Esophagus (tissue), 2 donors: Measurements from ENCODE around the gene ADGRF5. TPM values are rescaled to one million over a fixed set of nuclear protein-coding genes. Genes with fewer than 3 reads are reported as not detected.

Experiments
- H3K27ac ChIP-seq, 2 donors: one replicate each; pipeline ENCODE4 v1.5.1; 2013; ENCODE audit warnings: low read depth in 2 of 2, mild to moderate bottlenecking in 2 of 2, inconsistent platforms in 1 of 2, low read length in 1 of 2, moderate library complexity in 1 of 2
- H3K27me3 ChIP-seq, 2 donors: one replicate each; pipeline ENCODE4 v1.6.1; 2013; ENCODE audit warnings: low read length in 2 of 2, control low read depth in 1 of 2, mild to moderate bottlenecking in 1 of 2; ENCODE audit not compliant: insufficient read depth in 2 of 2, control insufficient read depth in 1 of 2
- H3K36me3 ChIP-seq, 2 donors: one replicate each; pipeline ENCODE4 v1.6.1; 2013; ENCODE audit warnings: low read length in 1 of 2; ENCODE audit not compliant: control insufficient read depth in 2 of 2, insufficient read depth in 2 of 2
- H3K4me1 ChIP-seq, 2 donors: one replicate each; pipeline ENCODE4 v1.6.1; 2013; ENCODE audit warnings: low read length in 1 of 2; ENCODE audit not compliant: control insufficient read depth in 2 of 2, insufficient read depth in 2 of 2
- H3K4me3 ChIP-seq, 2 donors: one replicate each; pipeline ENCODE4 v1.5.1; 2013; ENCODE audit warnings: low read length in 2 of 2, mild to moderate bottlenecking in 2 of 2, low read depth in 1 of 2, moderate library complexity in 1 of 2
- H3K9me3 ChIP-seq, 2 donors: one replicate each; pipeline ENCODE4 v1.6.1; 2013; ENCODE audit warnings: mild to moderate bottlenecking in 2 of 2, low read depth in 1 of 2, low read length in 1 of 2, moderate library complexity in 1 of 2; ENCODE audit not compliant: control insufficient read depth in 2 of 2, insufficient read depth in 1 of 2
- WGBS, 2 donors: extraction: QIAGEN DNeasy Blood & Tissue Kit; methylation state at CpG; one replicate each; pipeline ENCODE4 v1.1.7; 2013; 5-methylcytosine and 5-hydroxymethylcytosine counted together
- polyA plus RNA-seq, 2 donors: library from polyadenylated mRNA; stranded (reverse); fragments of 200-250 nt; gene quantifications; one replicate each; pipeline ENCODE4 v1.2.3, GENCODE V29; 2013
- donor health status: healthy with polysubstance abuse.
- donor health status: Bipolar disorder and iron deficiency.

Gene ADGRF5
- polyA plus RNA-seq: 1 to 10 TPM; 1.7 to 2.2 TPM

GRCh38 chr6:46921731-46922130 lies at the start of gene ADGRF5:
Gene ADGRF5 (minus strand): TSS chr6:46921938. CDS start chr6:46906762, 15,176 bp downstream.
- Histone ChIP-seq H3K4me3 (no peak within 1 kb of the TSS), H3K27me3 (no peaks in the 10 kb centered on the region), H3K9me3 (peaks cover 0 to 2% of the 10 kb centered on the region in 2 donors), H3K36me3 (no peaks in the 10 kb centered on the region), H3K27ac (no peak within 1 kb of the TSS), H3K4me1 (no peaks in the 10 kb centered on the region)
- WGBS, 2 donors: 83 to 84% methylated on average over 13 of the region's 13 CpGs

- no peak overlapping the region for H3K27ac ChIP-seq
- WGBS, 2 donors: 33 to 41% methylated on average over 1 of the region's 1 CpG
- no peaks in the 10 kb centered on the region for H3K4me1 ChIP-seq
- H3K27me3 ChIP-seq: no peaks in the 10 kb centered on the region
- no peak overlapping the region for H3K4me3 ChIP-seq
- H3K36me3 ChIP-seq: no peaks in the 10 kb centered on the region
- no peaks in the 10 kb centered on the region for H3K9me3 ChIP-seq
Observed at GRCh38 chr6:46969206-46969605, 47.5 kb upstream of the ADGRF5 start.

GRCh38 chr6:46967826-46968349 lies 46.1 kb upstream of the ADGRF5 start:
- Histone ChIP-seq H3K27me3 (no peaks in the 10 kb centered on the region), H3K4me3 (no peak overlapping the region), H3K4me1 (no peaks in the 10 kb centered on the region)

GRCh38 chr6:46964716-46965519 lies 43.2 kb upstream of the ADGRF5 start:
- 73 to 80% methylated on average over 12 of the region's 12 CpGs for WGBS, 2 donors
- Histone ChIP-seq H3K4me3 (no peak overlapping the region), H3K9me3 (no peaks in the 10 kb centered on the region), H3K4me1 (no peaks in the 10 kb centered on the region), H3K27me3 (peaks cover 0 to 3% of the 10 kb centered on the region in 2 donors), H3K27ac (no peak overlapping the region), H3K36me3 (no peaks in the 10 kb centered on the region)

More at GRCh38 chr6:46967826-46968349, 46.1 kb upstream of the ADGRF5 start:
- no peaks in the 10 kb centered on the region for H3K9me3 ChIP-seq
- no peaks in the 10 kb centered on the region for H3K36me3 ChIP-seq
- no peak overlapping the region for H3K27ac ChIP-seq

GRCh38 chr6:46963626-46964025 lies 41.9 kb upstream of the ADGRF5 start:
- no peaks in the 10 kb centered on the region for H3K9me3 ChIP-seq
- 74 to 90% methylated on average over 5 of the region's 5 CpGs for WGBS, 2 donors
- H3K4me3 ChIP-seq: no peak overlapping the region
- no peak overlapping the region for H3K27ac ChIP-seq
- no peaks in the 10 kb centered on the region for H3K4me1 ChIP-seq
- no peaks in the 10 kb centered on the region for H3K36me3 ChIP-seq
- H3K27me3 ChIP-seq: peaks cover 0 to 3% of the 10 kb centered on the region in 2 donors

GRCh38 chr6:46963039-46963438 lies 41.3 kb upstream of the ADGRF5 start:
- H3K27ac ChIP-seq: no peak overlapping the region

GRCh38 chr6:46961711-46962110 lies 40.0 kb upstream of the ADGRF5 start:
- Histone ChIP-seq H3K4me1 (no peaks in the 10 kb centered on the region), H3K9me3 (no peaks in the 10 kb centered on the region), H3K36me3 (no peaks in the 10 kb centered on the region), H3K27ac (no peak overlapping the region), H3K4me3 (no peak overlapping the region), H3K27me3 (peaks cover 0 to 3% of the 10 kb centered on the region in 2 donors)
- WGBS, 2 donors: 88 to 90% methylated on average over 5 of the region's 5 CpGs

More at GRCh38 chr6:46963039-46963438, 41.3 kb upstream of the ADGRF5 start:
- Histone ChIP-seq H3K4me1 (no peaks in the 10 kb centered on the region), H3K36me3 (no peaks in the 10 kb centered on the region), H3K4me3 (no peak overlapping the region), H3K27me3 (peaks cover 0 to 3% of the 10 kb centered on the region in 2 donors), H3K9me3 (no peaks in the 10 kb centered on the region)

- H3K27ac ChIP-seq: no peak overlapping the region
- peaks cover 0 to 3% of the 10 kb centered on the region in 2 donors for H3K27me3 ChIP-seq
- H3K36me3 ChIP-seq: no peaks in the 10 kb centered on the region
- no peaks in the 10 kb centered on the region for H3K9me3 ChIP-seq
- H3K4me1 ChIP-seq: no peaks in the 10 kb centered on the region
- H3K4me3 ChIP-seq: no peak overlapping the region
Observed at GRCh38 chr6:46961232-46961631, 39.5 kb upstream of the ADGRF5 start.

GRCh38 chr6:46959419-46959818 lies 37.7 kb upstream of the ADGRF5 start:
- Histone ChIP-seq H3K27me3 (peaks cover 0 to 3% of the 10 kb centered on the region in 2 donors), H3K36me3 (no peaks in the 10 kb centered on the region), H3K4me3 (no peak overlapping the region), H3K4me1 (no peaks in the 10 kb centered on the region), H3K9me3 (no peaks in the 10 kb centered on the region), H3K27ac (no peak overlapping the region)

- 98 to 99% methylated on average over 6 of the region's 6 CpGs for WGBS, 2 donors
- no peaks in the 10 kb centered on the region for H3K4me1 ChIP-seq
- H3K4me3 ChIP-seq: no peak overlapping the region
- H3K27me3 ChIP-seq: peaks cover 0 to 6% of the 10 kb centered on the region in 2 donors
- H3K36me3 ChIP-seq: no peaks in the 10 kb centered on the region
- H3K9me3 ChIP-seq: no peaks in the 10 kb centered on the region
- H3K27ac ChIP-seq: no peak overlapping the region
Observed at GRCh38 chr6:46956409-46956808, 34.7 kb upstream of the ADGRF5 start.
